Measurements from ENCODE around the gene NADK. TPM values are rescaled to one million over a fixed set of nuclear protein-coding genes. Genes with fewer than 3 reads are reported as not detected.

The NADK gene
- total and polyA plus RNA-seq, 11 donors: 17.7 to 45.2 (median 23.3) TPM

DNA sequence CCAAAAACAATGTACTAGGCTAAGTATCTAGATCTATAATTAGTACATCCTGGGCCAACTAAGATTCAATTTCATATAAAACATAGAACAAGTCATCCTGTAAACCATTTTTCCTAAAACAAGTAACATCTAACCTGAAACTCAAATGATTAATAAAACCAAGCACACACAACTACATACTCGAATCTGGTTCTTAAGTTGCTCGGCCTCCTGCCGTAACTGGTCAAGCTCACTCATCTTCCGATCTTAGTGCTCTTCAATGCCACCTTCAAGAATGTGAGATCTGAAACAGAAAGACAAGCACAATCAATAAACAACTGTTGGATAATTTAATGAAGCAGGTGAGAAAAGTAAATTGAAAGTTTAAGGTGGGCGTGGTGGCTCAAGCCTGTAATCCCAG, 46.9 kb upstream of the NADK start:
- 91 to 97% (median 96%) methylated on average over 5 of the region's 5 CpGs for WGBS, 4 donors
- intact Hi-C loops (cut with DNase I): loop anchor here in 1 of 10 donors (5.0 kb wide), 1 partner anchor 33 kb away; no protein-coding TSS in a partner anchor
- Histone ChIP-seq H3K36me3 (peaks cover 0 to 60% (median 41%) of the 10 kb centered on the region in 9 donors), H3K9me3 (no peaks in the 10 kb centered on the region), H3K4me1 (peaks cover 0 to 17% (median 9%) of the 10 kb centered on the region in 12 donors), H3K27ac (no peak overlapping the region), H3K27me3 (no peaks in the 10 kb centered on the region), H3K4me3 (no peak overlapping the region)
- no peak for ATAC-seq
- no peak for TF ChIP-seq POLR2A (IDR thresholded peaks at IDR 0.05)
- TF ChIP-seq, protein P1, sequence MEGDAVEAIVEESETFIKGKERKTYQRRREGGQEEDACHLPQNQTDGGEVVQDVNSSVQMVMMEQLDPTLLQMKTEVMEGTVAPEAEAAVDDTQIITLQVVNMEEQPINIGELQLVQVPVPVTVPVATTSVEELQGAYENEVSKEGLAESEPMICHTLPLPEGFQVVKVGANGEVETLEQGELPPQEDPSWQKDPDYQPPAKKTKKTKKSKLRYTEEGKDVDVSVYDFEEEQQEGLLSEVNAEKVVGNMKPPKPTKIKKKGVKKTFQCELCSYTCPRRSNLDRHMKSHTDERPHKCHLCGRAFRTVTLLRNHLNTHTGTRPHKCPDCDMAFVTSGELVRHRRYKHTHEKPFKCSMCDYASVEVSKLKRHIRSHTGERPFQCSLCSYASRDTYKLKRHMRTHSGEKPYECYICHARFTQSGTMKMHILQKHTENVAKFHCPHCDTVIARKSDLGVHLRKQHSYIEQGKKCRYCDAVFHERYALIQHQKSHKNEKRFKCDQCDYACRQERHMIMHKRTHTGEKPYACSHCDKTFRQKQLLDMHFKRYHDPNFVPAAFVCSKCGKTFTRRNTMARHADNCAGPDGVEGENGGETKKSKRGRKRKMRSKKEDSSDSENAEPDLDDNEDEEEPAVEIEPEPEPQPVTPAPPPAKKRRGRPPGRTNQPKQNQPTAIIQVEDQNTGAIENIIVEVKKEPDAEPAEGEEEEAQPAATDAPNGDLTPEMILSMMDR (IDR thresholded peaks at IDR 0.05): no peak
- DNase-seq: no peak

DNA sequence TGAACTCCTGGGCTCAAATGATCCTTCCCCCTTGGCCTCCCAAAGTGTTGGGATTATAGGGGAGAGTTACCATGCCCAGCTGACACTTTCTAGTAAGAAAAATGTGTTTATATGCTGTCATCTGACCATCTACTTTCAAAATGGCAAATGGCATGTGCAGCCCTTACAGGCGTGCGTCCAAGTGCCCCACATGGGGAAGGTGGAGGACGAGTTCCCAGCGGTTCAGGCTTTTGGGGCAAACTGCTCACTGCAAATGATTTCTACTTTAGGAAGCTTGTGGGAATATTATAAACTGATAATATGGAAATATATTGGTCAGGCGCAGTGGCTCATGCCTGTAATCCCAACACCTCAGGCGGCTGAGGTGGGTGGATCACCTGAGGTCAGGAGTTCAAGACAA, 41.5 kb upstream of the NADK start:
- no peaks in the 10 kb centered on the region for H3K4me1 ChIP-seq
- H3K4me3 ChIP-seq: no peak overlapping the region
- intact Hi-C loops (cut with DNase I): no loop called here
- no peaks in the 10 kb centered on the region for H3K9me3 ChIP-seq
- TF ChIP-seq, protein P1 (IDR thresholded peaks at IDR 0.05): no peak
- no peak for TF ChIP-seq POLR2A (IDR thresholded peaks at IDR 0.05)
- ATAC-seq (no peak), DNase-seq (no peak)
- no peaks in the 10 kb centered on the region for H3K27me3 ChIP-seq
- peaks cover 0 to 93% (median 61%) of the 10 kb centered on the region in 9 donors for H3K36me3 ChIP-seq
- 96 to 97% (median 97%) methylated on average over 6 of the region's 6 CpGs for WGBS, 4 donors
- H3K27ac ChIP-seq: no peak overlapping the region

DNA sequence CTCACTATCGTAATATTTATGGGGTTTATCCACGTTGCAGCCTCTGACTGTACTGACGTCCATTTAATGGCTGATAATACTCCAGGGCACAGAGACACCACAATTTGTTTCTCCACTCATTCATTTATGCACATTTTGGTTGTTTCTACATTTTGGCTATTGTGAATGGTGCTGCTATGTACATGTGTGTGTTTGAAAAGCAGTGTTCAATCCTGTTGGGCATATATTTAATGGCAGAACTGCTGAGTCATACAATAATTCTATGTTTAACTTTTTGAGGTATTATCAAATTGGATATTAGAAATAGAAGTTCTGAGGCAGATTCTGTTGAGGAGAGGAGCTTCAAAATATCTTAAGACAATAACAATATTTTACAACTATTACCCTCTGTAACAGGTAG, 39.0 kb upstream of the NADK start:
- WGBS, 4 donors: 79 to 83% (median 80%) methylated on average over 3 of the region's 3 CpGs
- Histone ChIP-seq H3K9me3 (no peaks in the 10 kb centered on the region), H3K36me3 (peaks cover 0 to 93% (median 63%) of the 10 kb centered on the region in 9 donors), H3K27ac (no peak overlapping the region), H3K4me3 (no peak overlapping the region), H3K4me1 (no peaks in the 10 kb centered on the region), H3K27me3 (no peaks in the 10 kb centered on the region)
- ATAC-seq (no peak), DNase-seq (no peak)
- intact Hi-C loops (cut with DNase I): no loop called here
- TF ChIP-seq POLR2A (IDR thresholded peaks at IDR 0.05): no peak
- TF ChIP-seq, protein P1 (IDR thresholded peaks at IDR 0.05): no peak

DNA sequence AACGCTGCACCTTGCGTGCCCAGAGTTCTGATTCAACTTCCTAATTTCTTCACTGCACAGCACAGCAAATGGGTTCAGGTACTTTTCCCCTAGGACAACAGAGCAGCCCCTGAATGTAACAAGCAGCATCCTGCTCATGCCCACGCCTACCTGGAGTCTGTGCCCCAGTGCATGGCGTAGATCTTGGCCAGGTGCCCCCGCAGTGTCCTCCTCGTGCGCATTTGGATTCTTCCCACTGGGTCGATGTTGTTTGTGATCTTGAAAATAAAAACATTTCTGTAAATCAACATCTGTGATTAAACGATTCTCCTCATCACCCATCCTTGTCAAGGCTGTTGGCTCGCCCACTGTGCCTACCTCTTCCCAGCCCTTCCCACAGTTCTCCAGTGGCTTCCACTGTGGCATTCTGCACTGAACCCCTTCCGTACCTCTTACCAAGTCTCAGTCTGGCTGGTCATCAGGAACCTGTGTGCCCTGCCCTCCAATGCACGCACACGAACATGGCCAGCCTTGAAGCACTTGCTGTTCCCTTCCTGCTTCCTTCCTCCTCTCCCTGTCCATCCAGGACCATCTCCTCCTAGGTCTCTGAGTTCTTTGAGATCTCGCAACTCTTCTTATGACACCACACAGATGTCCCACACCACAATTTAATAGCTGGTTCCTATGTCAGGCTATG, 37.5 kb upstream of the NADK start:
- ATAC-seq (no peak), DNase-seq (no peak)
- intact Hi-C loops (cut with DNase I): no loop called here
- Histone ChIP-seq H3K4me3 (no peak overlapping the region), H3K27ac (no peak overlapping the region), H3K27me3 (no peaks in the 10 kb centered on the region), H3K4me1 (no peaks in the 10 kb centered on the region), H3K36me3 (peaks cover 0 to 93% (median 67%) of the 10 kb centered on the region in 9 donors), H3K9me3 (no peaks in the 10 kb centered on the region)
- WGBS, 4 donors: 89 to 91% (median 90%) methylated on average over 14 of the region's 14 CpGs
- TF ChIP-seq POLR2A (IDR thresholded peaks at IDR 0.05): no peak
- TF ChIP-seq, protein P1 (IDR thresholded peaks at IDR 0.05): no peak
